Measurements from ENCODE around the gene MACROH2A2.

- TF ChIP-seq, protein P1, sequence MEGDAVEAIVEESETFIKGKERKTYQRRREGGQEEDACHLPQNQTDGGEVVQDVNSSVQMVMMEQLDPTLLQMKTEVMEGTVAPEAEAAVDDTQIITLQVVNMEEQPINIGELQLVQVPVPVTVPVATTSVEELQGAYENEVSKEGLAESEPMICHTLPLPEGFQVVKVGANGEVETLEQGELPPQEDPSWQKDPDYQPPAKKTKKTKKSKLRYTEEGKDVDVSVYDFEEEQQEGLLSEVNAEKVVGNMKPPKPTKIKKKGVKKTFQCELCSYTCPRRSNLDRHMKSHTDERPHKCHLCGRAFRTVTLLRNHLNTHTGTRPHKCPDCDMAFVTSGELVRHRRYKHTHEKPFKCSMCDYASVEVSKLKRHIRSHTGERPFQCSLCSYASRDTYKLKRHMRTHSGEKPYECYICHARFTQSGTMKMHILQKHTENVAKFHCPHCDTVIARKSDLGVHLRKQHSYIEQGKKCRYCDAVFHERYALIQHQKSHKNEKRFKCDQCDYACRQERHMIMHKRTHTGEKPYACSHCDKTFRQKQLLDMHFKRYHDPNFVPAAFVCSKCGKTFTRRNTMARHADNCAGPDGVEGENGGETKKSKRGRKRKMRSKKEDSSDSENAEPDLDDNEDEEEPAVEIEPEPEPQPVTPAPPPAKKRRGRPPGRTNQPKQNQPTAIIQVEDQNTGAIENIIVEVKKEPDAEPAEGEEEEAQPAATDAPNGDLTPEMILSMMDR (IDR thresholded peaks at IDR 0.05) = no peak
- no peak for TF ChIP-seq POLR2A (IDR thresholded peaks at IDR 0.05)
- TF ChIP-seq POLR2AphosphoS5 (IDR thresholded peaks at IDR 0.05) = no peak
- TF ChIP-seq EP300 (IDR thresholded peaks at IDR 0.05) = no peak
These were observed 37.4 kb downstream of the MACROH2A2 start for GRCh38 chr10:70090013-70090412.
